GM19467 (cell line): ENCODE data around the gene RNASE13.
"Not testable (repeated sequence)": the region's sequence is repeated elsewhere in the genome, so short reads cannot be mapped to it uniquely, and the experiment has no call there.

Experiments used
- ATAC-seq: cut with Tn5 transposase; IDR thresholded peaks from one replicate; pipeline ENCODE4 v1.9.1; 2021; ENCODE audit warnings: mild to moderate bottlenecking, moderate library complexity; ENCODE audit not compliant: unreplicated experiment

The RNASE13 gene

GRCh38 chr14:21043387-21043973 is 8.9 kb upstream of the RNASE13 start:
- no peak for ATAC-seq

- no peak for ATAC-seq
These were observed 8.3 kb upstream of the RNASE13 start for GRCh38 chr14:21042918-21043317.

GRCh38 chr14:21041676-21042433 is 7.2 kb upstream of the RNASE13 start, which contains the start of gene RNASE7:
TSS of gene RNASE7 (plus strand) at chr14:21042362. CDS start at chr14:21042993, 631 bp downstream.
- no peak for ATAC-seq

GRCh38 chr14:21040941-21041340 is 6.3 kb upstream of the RNASE13 start:
- not testable (repeated sequence) for ATAC-seq

GRCh38 chr14:21040370-21040925 is 5.8 kb upstream of the RNASE13 start:
- no peak for ATAC-seq

- ATAC-seq = no peak
These were observed 5.2 kb upstream of the RNASE13 start for GRCh38 chr14:21039585-21040369.

- ATAC-seq = no peak
These were observed 4.1 kb upstream of the RNASE13 start for GRCh38 chr14:21038441-21039422.

- ATAC-seq = no peak
These were observed 2.5 kb upstream of the RNASE13 start for GRCh38 chr14:21037156-21037555.

- no peak for ATAC-seq
These were observed 2.1 kb upstream of the RNASE13 start for GRCh38 chr14:21036751-21037150.

- ATAC-seq = no peak
These were observed 1.4 kb downstream of the RNASE13 start for GRCh38 chr14:21033133-21033698.

GRCh38 chr14:21032326-21033132 is 2.1 kb downstream of the RNASE13 start:
- no peak for ATAC-seq

GRCh38 chr14:21030531-21030930 is 4.1 kb downstream of the RNASE13 start:
- ATAC-seq = no peak

- ATAC-seq = no peak
These were observed 4.7 kb downstream of the RNASE13 start, which contains the start of gene TPPP2 for GRCh38 chr14:21029917-21030316. TSS of gene TPPP2 (plus strand) at chr14:21030217. CDS start at chr14:21030582, 365 bp downstream.

- ATAC-seq = no peak
These were observed 7.7 kb downstream of the RNASE13 start for GRCh38 chr14:21026988-21027315.

- no peak for ATAC-seq
These were observed 8.2 kb downstream of the RNASE13 start for GRCh38 chr14:21026274-21026987.

GRCh38 chr14:21025371-21026273 is 9.0 kb downstream of the RNASE13 start:
- no peak for ATAC-seq

- no peak for ATAC-seq
These were observed 9.8 kb downstream of the RNASE13 start, which contains the start of gene NDRG2 for GRCh38 chr14:21024585-21025370. TSS of gene NDRG2 (minus strand) at chr14:21025061. CDS start at chr14:21023315, 1,746 bp downstream.
